Measurements from ENCODE around the gene ELAVL1.

ELAVL1 gene

DNA sequence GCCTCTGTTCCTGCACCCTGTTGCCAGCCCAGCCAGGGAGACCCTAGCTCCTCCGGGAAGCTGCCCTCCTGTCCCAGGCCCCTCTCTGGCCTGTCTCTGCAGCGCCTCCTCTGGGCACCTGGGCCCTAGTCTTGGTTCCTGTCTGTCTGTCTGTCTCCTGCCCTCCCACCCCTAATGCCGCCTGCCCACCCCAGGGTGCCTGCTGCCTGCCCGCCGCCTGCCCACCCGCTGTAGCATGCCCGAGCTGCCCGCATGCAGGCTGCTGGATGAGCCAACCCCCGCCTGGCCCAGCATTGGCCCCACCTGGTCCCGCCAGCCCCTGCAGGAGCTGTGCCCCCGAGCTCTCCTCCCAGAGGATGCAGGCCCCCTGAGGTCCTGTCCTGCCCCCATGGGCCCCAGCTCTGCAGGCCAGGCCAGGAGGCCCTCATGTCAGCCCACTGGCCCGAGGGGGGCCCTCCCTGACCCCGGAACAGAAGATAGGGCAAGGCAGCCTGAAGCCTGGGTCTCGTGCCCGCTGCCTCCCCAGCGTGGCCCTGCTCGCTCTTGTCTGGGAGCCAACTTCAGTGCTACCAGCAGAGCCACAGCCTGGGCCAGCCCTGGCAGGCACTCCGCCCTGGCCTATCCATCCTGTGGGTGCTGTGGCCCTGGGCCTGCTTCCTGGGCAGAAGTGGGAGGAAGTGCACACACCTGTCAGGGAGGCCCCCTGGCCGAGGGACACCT is 96.5 kb downstream of the ELAVL1 start:
- FAIRE-seq, result no peak
